DMS79 treated with DMSO at 0.1 percent for 48 hours (cell line): ENCODE data around the gene C11orf21.

Experiments used
- DNase-seq: peaks from one replicate; lab custom pipeline; 2025; lab: John Stamatoyannopoulos, UW

C11orf21 gene

GRCh38 chr11:2271327-2272227, 30.1 kb downstream of the C11orf21 start:
- DNase-seq: no peak

GRCh38 chr11:2271077-2271326, 30.7 kb downstream of the C11orf21 start:
- no peak for DNase-seq

- DNase-seq: no peak
These were observed 31.2 kb downstream of the C11orf21 start, which contains the start of gene ASCL2 for GRCh38 chr11:2270322-2271076. Gene ASCL2, minus strand, starts transcription at chr11:2270588. Its CDS starts 256 bp downstream, at chr11:2270332.

- peak; percentile 4 for DNase-seq
These were observed 32.0 kb downstream of the C11orf21 start for GRCh38 chr11:2269601-2270321.

- DNase-seq: no peak
These were observed 32.8 kb downstream of the C11orf21 start for GRCh38 chr11:2268729-2269600.

GRCh38 chr11:2267851-2268728, 33.6 kb downstream of the C11orf21 start:
- no peak for DNase-seq

- no peak for DNase-seq
These were observed 34.3 kb downstream of the C11orf21 start for GRCh38 chr11:2267306-2267850.

GRCh38 chr11:2266586-2267305, 35.0 kb downstream of the C11orf21 start:
- DNase-seq: no peak

- no peak for DNase-seq
These were observed 35.7 kb downstream of the C11orf21 start for GRCh38 chr11:2265854-2266585.

- DNase-seq: no peak
These were observed 36.3 kb downstream of the C11orf21 start for GRCh38 chr11:2265396-2265795.

GRCh38 chr11:2264366-2265053, 37.2 kb downstream of the C11orf21 start:
- no peak for DNase-seq

GRCh38 chr11:2263724-2264360, 37.9 kb downstream of the C11orf21 start:
- DNase-seq: no peak

GRCh38 chr11:2263071-2263565, 38.6 kb downstream of the C11orf21 start:
- no peak for DNase-seq

GRCh38 chr11:2262301-2263070, 39.2 kb downstream of the C11orf21 start:
- DNase-seq: no peak

GRCh38 chr11:2261436-2262230, 40.1 kb downstream of the C11orf21 start:
- DNase-seq: no peak
